AG10803 (cell line): Measurements from ENCODE around the gene CIZ1.
A peak's percentile ranks its signal among the peaks of the same experiment; 100 is the strongest.

Experiments used
- DNase-seq: peaks from one replicate; pipeline ENCODE4 v3.0.0; 2010; ENCODE audit warnings: low read depth
- H3K4me3 ChIP-seq: 2 replicates; pipeline ENCODE4 v1.5.1; 2011; ENCODE audit warnings: mild to moderate bottlenecking, low read length, control low read depth
- TF ChIP-seq, protein P1 (sequence below): conservative IDR thresholded peaks from 2 replicates; pipeline ENCODE4 v1.5.1; 2011; ENCODE audit warnings: mild to moderate bottlenecking, low read length, control low read depth, inconsistent platforms

The CIZ1 gene

DNA sequence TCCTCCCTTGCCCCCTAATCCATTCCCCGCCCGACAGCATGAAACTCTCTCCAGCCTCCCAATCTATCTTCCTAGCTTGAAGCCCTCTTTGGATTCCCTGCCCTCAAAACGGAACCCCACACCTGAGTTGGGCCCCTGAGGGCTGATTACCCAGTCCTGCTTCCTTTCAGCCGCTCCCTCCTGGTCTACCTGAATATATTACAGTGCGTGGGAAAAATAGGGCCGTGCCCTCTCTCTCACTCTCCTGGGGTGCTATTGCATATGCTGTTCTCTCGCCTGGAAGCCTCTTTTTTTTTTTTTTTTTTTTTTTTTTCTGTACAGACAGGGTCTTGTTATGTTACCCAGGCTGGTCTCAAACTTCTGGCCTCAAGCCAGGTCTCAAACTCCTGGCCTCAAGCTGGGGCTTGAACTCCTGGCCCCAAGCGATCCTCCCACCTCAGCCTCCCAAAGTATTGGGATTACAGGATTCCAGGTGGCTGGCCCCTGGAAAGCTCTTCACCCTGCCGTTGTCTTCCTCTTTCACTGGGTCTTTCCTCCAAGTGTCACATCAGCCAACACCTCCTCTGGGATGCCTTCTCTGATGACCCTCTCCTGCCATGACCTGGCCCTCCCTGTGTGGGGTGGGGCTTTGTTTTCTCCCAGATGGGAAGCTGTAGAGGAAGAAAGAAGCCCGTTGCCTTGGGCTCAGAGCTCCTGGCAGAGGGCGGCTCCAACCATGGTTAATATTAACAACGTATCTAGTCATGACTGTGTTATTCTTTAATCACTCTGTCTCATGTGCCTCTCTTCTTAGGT, 20.0 kb upstream of the CIZ1 start:
- no peak overlapping the region for H3K4me3 ChIP-seq
- TF ChIP-seq, protein P1, sequence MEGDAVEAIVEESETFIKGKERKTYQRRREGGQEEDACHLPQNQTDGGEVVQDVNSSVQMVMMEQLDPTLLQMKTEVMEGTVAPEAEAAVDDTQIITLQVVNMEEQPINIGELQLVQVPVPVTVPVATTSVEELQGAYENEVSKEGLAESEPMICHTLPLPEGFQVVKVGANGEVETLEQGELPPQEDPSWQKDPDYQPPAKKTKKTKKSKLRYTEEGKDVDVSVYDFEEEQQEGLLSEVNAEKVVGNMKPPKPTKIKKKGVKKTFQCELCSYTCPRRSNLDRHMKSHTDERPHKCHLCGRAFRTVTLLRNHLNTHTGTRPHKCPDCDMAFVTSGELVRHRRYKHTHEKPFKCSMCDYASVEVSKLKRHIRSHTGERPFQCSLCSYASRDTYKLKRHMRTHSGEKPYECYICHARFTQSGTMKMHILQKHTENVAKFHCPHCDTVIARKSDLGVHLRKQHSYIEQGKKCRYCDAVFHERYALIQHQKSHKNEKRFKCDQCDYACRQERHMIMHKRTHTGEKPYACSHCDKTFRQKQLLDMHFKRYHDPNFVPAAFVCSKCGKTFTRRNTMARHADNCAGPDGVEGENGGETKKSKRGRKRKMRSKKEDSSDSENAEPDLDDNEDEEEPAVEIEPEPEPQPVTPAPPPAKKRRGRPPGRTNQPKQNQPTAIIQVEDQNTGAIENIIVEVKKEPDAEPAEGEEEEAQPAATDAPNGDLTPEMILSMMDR = no peak

DNA sequence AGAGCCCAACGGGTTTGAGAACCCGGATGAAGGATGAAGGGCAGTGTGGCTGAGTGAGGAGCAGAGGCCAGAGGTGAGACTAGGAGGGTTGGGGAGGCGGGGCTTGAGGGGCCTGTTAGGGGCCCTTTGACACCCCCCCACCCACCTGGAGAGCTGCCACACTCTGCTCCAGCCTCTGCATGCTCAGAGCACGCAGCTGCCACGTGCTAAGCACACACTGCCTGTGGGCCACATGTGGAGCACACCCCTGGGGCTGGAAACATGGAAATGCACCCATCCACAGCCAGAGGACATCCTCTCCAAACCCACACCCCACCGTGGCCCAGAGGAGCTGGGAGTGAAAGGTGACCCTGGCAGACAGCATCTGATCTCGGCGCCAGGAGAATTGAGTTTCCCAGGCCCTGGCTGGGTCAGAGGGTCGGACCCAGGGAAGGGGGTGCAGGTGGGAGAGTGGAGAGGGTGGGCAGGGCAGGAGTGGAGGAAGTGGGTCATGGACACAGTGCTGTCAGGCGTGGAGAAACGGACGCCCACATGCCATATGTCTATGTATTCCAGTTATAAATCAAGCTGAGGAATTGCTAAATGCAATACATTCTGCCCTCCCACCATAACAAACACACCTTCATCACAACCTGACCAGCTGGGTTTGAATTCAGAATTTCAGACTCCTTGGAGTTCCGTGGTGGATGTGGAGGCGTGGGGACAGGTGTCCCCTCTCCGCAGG, 17.7 kb upstream of the CIZ1 start:
- no peak for DNase-seq
- H3K4me3 ChIP-seq = no peak overlapping the region
- TF ChIP-seq, protein P1 = no peak

More for the DNA sequence above, 20.0 kb upstream of the CIZ1 start:
- no peak for DNase-seq

DNA sequence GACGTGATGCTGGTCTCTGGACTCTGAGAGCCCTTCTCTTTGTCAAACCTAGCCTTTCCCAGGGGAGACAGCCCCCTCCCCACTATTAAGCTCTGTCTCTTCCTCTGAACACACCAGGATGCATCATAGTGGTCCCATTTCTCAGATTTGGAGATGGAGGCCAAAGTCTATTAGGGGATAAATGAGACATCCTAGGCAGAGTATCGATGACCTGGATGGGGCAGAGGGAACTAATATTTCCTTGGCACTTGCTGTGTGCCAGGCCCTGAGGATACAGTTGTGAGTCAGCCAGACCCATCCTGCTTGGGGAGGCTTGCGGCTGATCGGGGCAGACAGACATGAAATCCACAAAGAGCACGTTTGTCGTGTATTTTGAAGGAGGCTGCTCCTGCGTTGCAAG, 17.0 kb upstream of the CIZ1 start:
- no peak overlapping the region for H3K4me3 ChIP-seq
- TF ChIP-seq, protein P1 = no peak
- peak; percentile 18 for DNase-seq

DNA sequence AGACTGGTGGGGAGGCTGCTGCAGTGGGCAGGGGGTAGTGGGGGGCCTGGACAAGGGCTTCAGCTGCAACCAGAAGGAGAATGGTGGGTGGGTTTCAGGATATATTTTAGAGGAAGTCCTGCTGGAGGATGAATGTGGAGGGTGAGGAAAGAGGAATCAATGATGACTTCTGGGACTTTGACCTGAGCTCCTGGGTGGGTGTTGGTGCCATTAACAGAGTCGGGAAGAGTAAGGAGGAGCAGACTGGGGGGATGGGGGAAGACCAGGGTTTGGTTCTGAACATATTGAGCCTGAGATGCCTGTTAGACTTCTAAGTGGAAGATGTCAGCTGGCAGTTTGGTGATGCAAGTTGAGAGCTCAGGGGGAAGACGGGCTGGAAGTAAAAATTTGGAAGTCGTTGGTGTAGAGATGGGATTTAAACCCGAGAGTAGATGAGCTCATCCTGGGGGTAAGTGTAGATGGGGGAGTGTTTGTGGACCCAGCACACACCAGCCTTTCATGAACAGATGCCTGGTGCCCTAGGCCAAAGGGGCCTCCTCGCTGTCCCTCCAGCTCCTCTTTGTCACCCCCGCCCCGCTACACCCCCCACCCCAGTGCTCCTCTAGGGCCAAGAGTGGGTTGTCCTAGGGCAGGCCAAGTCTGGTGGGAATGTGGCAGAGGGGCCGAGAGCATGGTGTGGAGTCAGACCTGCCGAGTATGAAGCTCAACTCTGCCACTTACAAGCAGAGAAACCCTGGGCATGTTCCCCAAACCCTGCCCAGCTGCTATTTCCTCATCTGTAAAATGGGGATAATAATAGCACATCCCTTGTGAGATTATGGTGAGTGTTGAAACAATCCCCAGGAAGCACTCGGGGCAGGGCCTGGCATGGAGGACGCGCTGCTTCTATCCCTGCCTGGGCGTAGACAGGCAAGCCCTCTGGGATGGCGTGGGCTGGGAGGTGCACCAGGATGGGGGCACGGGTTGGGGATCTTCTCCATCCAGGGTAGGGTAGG, 15.8 kb upstream of the CIZ1 start:
- TF ChIP-seq, protein P1 = no peak
- no peak overlapping the region for H3K4me3 ChIP-seq
- DNase-seq = peak; percentile 29

DNA sequence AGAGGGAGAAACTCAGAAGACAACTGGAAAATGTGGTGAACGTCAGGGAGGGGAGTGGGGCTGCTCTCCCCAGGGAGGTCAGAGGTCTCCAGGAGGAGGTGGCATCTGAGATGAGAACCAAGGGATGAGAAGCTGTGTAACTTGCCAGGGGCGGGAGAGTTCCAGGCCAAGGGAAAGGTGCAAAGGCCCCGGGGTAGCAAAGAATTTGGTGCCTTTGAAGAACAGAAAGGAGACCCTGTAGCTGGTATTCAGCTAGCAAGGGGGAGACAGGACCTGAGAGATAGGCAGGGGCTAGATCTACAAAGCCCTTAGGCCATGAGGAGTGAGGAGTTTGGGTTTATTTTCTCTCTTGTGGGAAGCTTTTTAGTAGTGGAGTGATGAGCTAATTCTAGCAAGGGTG, 15.1 kb upstream of the CIZ1 start:
- TF ChIP-seq, protein P1 = no peak
- DNase-seq = no peak
- no peak overlapping the region for H3K4me3 ChIP-seq

DNA sequence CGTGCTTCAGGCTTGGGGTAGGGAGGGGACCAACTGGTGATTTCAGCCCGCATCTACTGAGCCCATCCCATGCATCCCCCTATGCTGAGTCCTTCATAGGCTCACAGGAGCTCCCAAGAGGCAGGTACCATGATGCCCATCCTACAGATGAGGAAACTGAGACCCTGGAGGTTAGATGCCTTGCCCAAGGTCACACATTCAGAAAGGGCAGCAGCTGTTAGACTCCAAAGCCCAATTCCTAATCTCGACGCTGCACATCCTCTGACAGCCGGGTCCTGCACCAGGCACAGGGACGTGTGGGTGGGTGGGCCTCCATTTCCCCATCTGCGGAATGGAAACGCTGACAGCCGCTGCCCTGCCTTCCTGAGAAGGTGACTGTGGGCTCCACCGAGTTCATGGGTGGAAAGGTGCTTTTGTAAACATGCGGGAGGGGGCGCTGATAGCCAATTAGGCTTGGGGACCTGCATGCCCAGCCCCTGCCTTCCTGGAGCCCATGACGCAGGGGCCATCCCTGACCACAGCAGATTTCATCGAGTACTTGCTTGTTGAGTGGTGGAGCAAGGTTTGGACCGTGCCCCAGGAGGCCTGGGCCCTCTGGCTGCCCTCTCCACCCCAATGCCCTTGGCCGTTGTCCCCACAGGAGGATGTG, 14.0 kb upstream of the CIZ1 start:
- DNase-seq = no peak
- H3K4me3 ChIP-seq = peak overlapping the region; percentile 80
- TF ChIP-seq, protein P1 = no peak
